ENCODE results near the gene ZNF441. TPM values are rescaled to one million over a fixed set of nuclear protein-coding genes. Genes with fewer than 3 reads are reported as not detected.
"Not testable (repeated sequence)": the region's sequence is repeated elsewhere in the genome, so short reads cannot be mapped to it uniquely, and the experiment has no call there.

ZNF441 gene
- total and polyA plus RNA-seq, 8 donors = 2.5 to 6.9 (median 3.9) TPM

GRCh38 chr19:11769995-11770394, 3.2 kb downstream of the ZNF441 start:
- Histone ChIP-seq H3K36me3 (no peaks in the 10 kb centered on the region), H3K4me1 (peaks cover 0 to 7% (median 0%) of the 10 kb centered on the region in 3 donors), H3K9me3 (no peaks in the 10 kb centered on the region), H3K4me3 (no peak overlapping the region), H3K27me3 (no peaks in the 10 kb centered on the region), H3K27ac (no peak overlapping the region)
- FAIRE-seq = no peak
- no peak for DNase-seq
- no peak for TF ChIP-seq CTCF (IDR thresholded peaks at IDR 0.05)
- no peak for ATAC-seq
- 97 to 98% methylated on average over 4 of the region's 4 CpGs for WGBS, 2 donors
- intact Hi-C loops (cut with DNase I) = loop anchor here in 1 of 3 donors (10.0 kb wide), 1 partner anchor 75 kb away; no protein-coding TSS in a partner anchor

GRCh38 chr19:11771520-11771919, 4.7 kb downstream of the ZNF441 start:
- not testable (repeated sequence) for FAIRE-seq, H3K4me1 ChIP-seq, H3K4me3 ChIP-seq, H3K27me3 ChIP-seq, DNase-seq, H3K9me3 ChIP-seq, H3K36me3 ChIP-seq, ATAC-seq, H3K27ac ChIP-seq
- intact Hi-C loops (cut with DNase I) = loop anchor here in 1 of 3 donors (10.0 kb wide), 1 partner anchor 77 kb away; no protein-coding TSS in a partner anchor
- WGBS, 2 donors = 74 to 79% methylated on average over 11 of the region's 11 CpGs

GRCh38 chr19:11776669-11777068, 9.9 kb downstream of the ZNF441 start:
- intact Hi-C loops (cut with DNase I) = loop anchor here in 1 of 3 donors (10.0 kb wide), 1 partner anchor 82 kb away; no protein-coding TSS in a partner anchor
- ATAC-seq, DNase-seq, H3K27ac ChIP-seq, H3K4me3 ChIP-seq, FAIRE-seq, H3K27me3 ChIP-seq, H3K4me1 ChIP-seq: not testable (repeated sequence)
- H3K36me3 ChIP-seq = peaks cover 13 to 40% (median 38%) of the 10 kb centered on the region in 3 donors
- 96 to 97% methylated on average over 11 of the region's 11 CpGs for WGBS, 2 donors
- peaks cover 3 to 11% (median 8%) of the 10 kb centered on the region in 4 donors for H3K9me3 ChIP-seq

GRCh38 chr19:11780431-11781020, 13.7 kb downstream of the ZNF441 start:
- no peaks in the 10 kb centered on the region for H3K4me1 ChIP-seq
- peaks cover 3 to 27% (median 10%) of the 10 kb centered on the region in 4 donors for H3K9me3 ChIP-seq
- no peak for TF ChIP-seq CTCF (IDR thresholded peaks at IDR 0.05)
- WGBS, 2 donors = 96 to 98% methylated on average over 7 of the region's 7 CpGs
- DNase-seq (no peak), FAIRE-seq (no peak), ATAC-seq (no peak)
- peaks cover 13 to 50% (median 42%) of the 10 kb centered on the region in 3 donors for H3K36me3 ChIP-seq
- intact Hi-C loops (cut with DNase I) = no loop called here
- no peak overlapping the region for H3K4me3 ChIP-seq
- no peak overlapping the region for H3K27ac ChIP-seq
- H3K27me3 ChIP-seq = no peaks in the 10 kb centered on the region

GRCh38 chr19:11781295-11782057, 14.7 kb downstream of the ZNF441 start:
- 96 to 97% methylated on average over 5 of the region's 5 CpGs for WGBS, 2 donors

More at GRCh38 chr19:11781295-11782057, 14.7 kb downstream of the ZNF441 start:
- no peak for TF ChIP-seq CTCF (IDR thresholded peaks at IDR 0.05)
- no peak overlapping the region for H3K4me3 ChIP-seq
- ATAC-seq = no peak
- H3K27me3 ChIP-seq = no peaks in the 10 kb centered on the region
- no peak overlapping the region for H3K27ac ChIP-seq
- peaks cover 13 to 50% (median 42%) of the 10 kb centered on the region in 3 donors for H3K36me3 ChIP-seq
- H3K4me1 ChIP-seq = no peaks in the 10 kb centered on the region
- DNase-seq = no peak
- H3K9me3 ChIP-seq = peaks cover 3 to 27% (median 8%) of the 10 kb centered on the region in 4 donors
- no peak for FAIRE-seq
- intact Hi-C loops (cut with DNase I) = no loop called here
